K562 (cell line): Measurements from ENCODE around the gene JMJD1C. TPM values are rescaled to one million over a fixed set of nuclear protein-coding genes. Genes with fewer than 3 reads are reported as not detected.

ENCODE experiments used
- ATAC-seq: fragments of 200-7000 bp; cut with Tn5 transposase; 3 replicates; pipeline ENCODE4 v1.9.1; 2020; ENCODE audit warnings: moderate library complexity
- BruUV-seq: library from RNA; stranded (reverse); fragments of 400-500 nt; replicated peaks from 2 replicates; lab custom pipeline; 2021; lab: Mats Ljungman, UMichigan
- CTCF ChIA-PET: fragments of 300-600 bp; formaldehyde crosslinking; extraction: SDS; loops from one replicate; lab custom pipeline; 2021; ENCODE audit warnings: low intra/inter-chr PET ratio; lab: Yijun Ruan, JAX
- POLR2A ChIA-PET: fragments of 300-600, 350-650 bp; sonication (Branson Sonifier 250); formaldehyde crosslinking; extraction: SDS; loops from one replicate; lab custom pipeline; 2021; ENCODE audit warnings: antibody characterized with exemption, inconsistent platforms; lab: Yijun Ruan, JAX
- DNase-seq, 4 experiments: peaks; one replicate each; pipeline versions ENCODE4 v3.0.0 to v3.0.0-alpha.2; 2011 to 2018; ENCODE audit warnings: low spot score in 3 of 4, mixed read lengths in 3 of 4; ENCODE audit errors: extremely low read depth in 1 of 4
- FAIRE-seq: peaks from 2 replicates; lab custom pipeline; 2011; peaks lifted over from hg19 to GRCh38; lab: Jason Lieb, UNC
- H2AFZ ChIP-seq: 2 replicates; pipeline ENCODE4 v1.6.0; 2011; ENCODE audit warnings: low read depth, low read length, control low read depth, inconsistent platforms
- H3K27ac ChIP-seq: fragments of 200-600 bp; 3 replicates; pipeline ENCODE4 v1.8.0; 2011; ENCODE audit warnings: low read depth, mild to moderate bottlenecking, control low read depth, inconsistent platforms, low read length, moderate library complexity, mixed read lengths; ENCODE audit errors: extremely low read depth
- H3K27me3 ChIP-seq, 2 experiments: fragments of 300-600 bp in 1 of 2; 2 replicates in 1 of 2; 3 replicates in 1 of 2; pipeline versions ENCODE4 v1.6.0 to v1.8.0; 2011; ENCODE audit warnings: inconsistent platforms in 2 of 2, low read length in 2 of 2, mild to moderate bottlenecking in 1 of 2, mixed read lengths in 1 of 2, moderate library complexity in 1 of 2; ENCODE audit not compliant: control insufficient read depth in 2 of 2, insufficient read depth in 2 of 2
- H3K36me3 ChIP-seq: fragments of 300-600 bp; 3 replicates; pipeline ENCODE4 v1.8.0; 2011; ENCODE audit warnings: mild to moderate bottlenecking, low read length, inconsistent platforms; ENCODE audit not compliant: control insufficient read depth, insufficient read depth
- H3K4me1 ChIP-seq, 2 experiments: fragments of 200-600 bp in 1 of 2; replicated peaks in 1 of 2; 2 replicates in 1 of 2; 3 replicates in 1 of 2; pipeline versions ENCODE4 v1.5.1 to v1.8.0; 2011; ENCODE audit warnings: inconsistent platforms in 2 of 2, low read length in 2 of 2, mild to moderate bottlenecking in 1 of 2, mixed read lengths in 1 of 2, moderate library complexity in 1 of 2; ENCODE audit not compliant: control insufficient read depth in 2 of 2, insufficient read depth in 2 of 2
- H3K4me2 ChIP-seq: 2 replicates; pipeline ENCODE4 v1.6.1; 2011; ENCODE audit warnings: low read length, control low read depth, inconsistent platforms, mixed read lengths; ENCODE audit not compliant: insufficient read depth
- H3K4me3 ChIP-seq: fragments of 200-600 bp; sonication (generic), shearing (Covaris generic); 2 replicates; pipeline ENCODE4 v1.5.1; 2016; ENCODE audit warnings: control low read depth, inconsistent platforms
- H3K79me2 ChIP-seq: fragments of 200-600 bp; 3 replicates; pipeline ENCODE4 v1.8.0; 2011; ENCODE audit warnings: low read length, inconsistent platforms; ENCODE audit not compliant: control insufficient read depth, insufficient read depth
- H3K9ac ChIP-seq, 2 experiments: 2 replicates each; pipeline versions ENCODE4 v1.6.0 to v1.6.1; 2011; ENCODE audit warnings: low read depth in 2 of 2, low read length in 2 of 2, control low read depth in 1 of 2, inconsistent platforms in 1 of 2, mild to moderate bottlenecking in 1 of 2, mixed read lengths in 1 of 2; ENCODE audit not compliant: insufficient read depth in 1 of 2
- H3K9me1 ChIP-seq: one replicate; pipeline ENCODE4 v1.6.0; 2011; ENCODE audit warnings: inconsistent platforms, mild to moderate bottlenecking, low read length, moderate library complexity; ENCODE audit not compliant: control insufficient read depth, insufficient read depth
- H3K9me3 ChIP-seq: replicated peaks from 2 replicates; pipeline ENCODE4 v1.5.1; 2011; ENCODE audit warnings: low read depth, low read length, inconsistent platforms; ENCODE audit not compliant: control insufficient read depth, insufficient read depth
- H4K20me1 ChIP-seq: replicated peaks from 2 replicates; pipeline ENCODE4 v1.6.1; 2011; ENCODE audit warnings: low read length, inconsistent platforms, mixed read lengths; ENCODE audit not compliant: control insufficient read depth, insufficient read depth
- C11orf30 ChIP-seq: fragments of 450-650 bp; IDR thresholded peaks from 2 replicates; pipeline ENCODE4 v1.6.1; 2016; ENCODE audit warnings: low read depth, mild to moderate bottlenecking
- KLF16 ChIP-seq: IDR thresholded peaks from 2 replicates; pipeline ENCODE4 v1.6.1; 2016; ENCODE audit warnings: antibody characterized with exemption
- MAFF ChIP-seq: IDR thresholded peaks from 2 replicates; pipeline ENCODE4 v1.6.1; 2012; ENCODE audit warnings: low read length, improper control_type of control experiment
- MAFG ChIP-seq: fragments of 450-650 bp; conservative IDR thresholded peaks from 2 replicates; pipeline ENCODE4 v1.6.1; 2016; ENCODE audit warnings: missing genetic modification characterization, missing compliant biosample characterization
- MAFK ChIP-seq: IDR thresholded peaks from 2 replicates; pipeline ENCODE4 v1.6.1; 2011; ENCODE audit warnings: low read length, improper control_type of control experiment
- RAD51 ChIP-seq: fragments of 450-650 bp; IDR thresholded peaks from 2 replicates; pipeline ENCODE4 v1.7.1; 2016; ENCODE audit warnings: low read depth, mild to moderate bottlenecking, borderline replicate concordance
- SMC3 ChIP-seq: conservative IDR thresholded peaks from 2 replicates; pipeline ENCODE4 v1.6.1; 2011; ENCODE audit warnings: low read depth, low read length, improper control_type of control experiment; ENCODE audit not compliant: insufficient read depth
- SREBF2 ChIP-seq: sonication (generic); formaldehyde crosslinking; IDR thresholded peaks from 2 replicates; pipeline ENCODE4 v1.4.0; 2020; ENCODE audit warnings: mild to moderate bottlenecking, missing genetic modification reagents
- ZNF24 ChIP-seq: fragments of 450-650 bp; IDR thresholded peaks from 2 replicates; pipeline ENCODE4 v1.6.1; 2016
- ZNF316 ChIP-seq: fragments of 450-650 bp; IDR thresholded peaks from 2 replicates; pipeline ENCODE4 v1.6.1; 2016
- WGBS: fragments of 100-300 bp; shearing (Covaris generic); methylation state at CpG from one replicate; pipeline ENCODE4 v1.1.6; 2016; ENCODE audit warnings: low coverage, mixed read lengths; ENCODE audit not compliant: insufficient coverage; ENCODE audit errors: missing lambda C conversion rate; 5-methylcytosine and 5-hydroxymethylcytosine counted together
- in situ Hi-C: fragments of 300-500 bp; cut with MboI; formaldehyde crosslinking; loops from 4 replicates; pipeline ENCODE4 v1.15.0; 2018; ENCODE audit warnings: inconsistent platforms, mixed read lengths
- intact Hi-C: fragments of 100-400 bp; cut with micrococcal nuclease; formaldehyde crosslinking; loops from 2 replicates; pipeline ENCODE4 v1.14.2; 2022
- polyA plus RNA-seq, 8 experiments: library from polyadenylated mRNA; depleted of rRNA in 4 of 8; stranded (reverse) in 5 of 8; unstranded in 3 of 8; fragments of >200 nt; fragmentation: Nextera tagmentation in 2 of 8; fragmentation: Illumina TruSeq in 1 of 8; extraction: Ambion mirVana in 2 of 8; extraction: Trizol in 1 of 8; gene quantifications; 2 replicates each; pipeline versions ENCODE4 v1.2.1 to v1.2.3, GENCODE V29; 2011 to 2014; ENCODE audit warnings: inconsistent platforms in 1 of 8, missing spikeins in 1 of 8
- total RNA-seq, 7 experiments: library from RNA; depleted of rRNA in 6 of 7; stranded (reverse); fragments of >200 nt in 6 of 7; fragmentation: Illumina TruSeq in 2 of 7; extraction: Trizol in 2 of 7; gene quantifications; 2 replicates each; pipeline versions ENCODE4 v1.2.1 to v1.2.3, GENCODE V29; 2011 to 2021; ENCODE audit warnings: low replicate concordance in 1 of 7
- TF ChIP-seq, protein P1 (sequence below): fragments of 250-450 bp; sonication (Bioruptor Pico); IDR thresholded peaks from 2 replicates; pipeline ENCODE4 v1.4.0; 2020; ENCODE audit warnings: mild to moderate bottlenecking, moderate library complexity, borderline replicate concordance
- TF ChIP-seq, protein P2 (sequence below): fragments of 450-650 bp; conservative IDR thresholded peaks from 2 replicates; pipeline ENCODE4 v1.6.1; 2016; ENCODE audit warnings: missing genetic modification characterization, low read depth, mild to moderate bottlenecking, control low read depth, missing compliant biosample characterization
- TF ChIP-seq, protein P3 (sequence below): fragments of 450-650 bp; IDR thresholded peaks from 2 replicates; pipeline ENCODE4 v1.6.1; 2016; ENCODE audit warnings: low read depth, mild to moderate bottlenecking, moderate library complexity

The JMJD1C gene
- total and polyA plus RNA-seq, 9 of the 15 experiments (the other 6 are each of a cell fraction or from before 2014, with no cell fraction given), result 25.3 to 68.0 (median 47.2) TPM

DNA sequence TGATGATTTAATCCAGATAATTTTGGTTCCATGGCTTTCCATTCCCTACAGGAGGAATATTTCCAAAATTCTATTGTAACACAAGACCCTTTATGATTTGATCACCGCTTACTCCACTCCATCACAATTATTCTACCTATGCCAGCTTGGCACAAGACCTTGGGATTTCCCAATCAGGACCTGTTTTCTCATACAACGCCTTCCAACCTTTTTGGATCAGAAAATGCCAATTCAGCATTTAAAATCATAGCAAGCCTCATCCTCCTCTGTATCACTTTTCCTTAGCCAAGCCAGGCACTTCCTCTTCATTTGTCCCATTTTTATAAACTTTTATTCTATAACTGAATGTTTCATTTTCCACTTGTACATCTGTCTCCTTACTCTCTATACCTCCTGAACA, 100.9 kb downstream of the JMJD1C start:
- no peak overlapping the region for H3K4me2 ChIP-seq
- no peak overlapping the region for H2AFZ ChIP-seq
- H3K9me3 ChIP-seq, result no peaks in the 10 kb centered on the region
- no peaks in the 10 kb centered on the region for H3K9me1 ChIP-seq
- peaks cover 5% of the 10 kb centered on the region; the same call in 2 of the 3 replicates for H3K79me2 ChIP-seq
- ChIA-PET CTCF (no interaction called here), POLR2A (interaction anchor here (0.6 to 1.0 kb wide), 3 partner anchors 13 to 157 kb away, joined by 3 read pairs; no protein-coding TSS in a partner anchor)
- H3K4me1 ChIP-seq, result peaks cover 0 to 4% of the 10 kb centered on the region in 2 experiments; a peak in 1 of 5 replicates
- ATAC-seq, result no peak
- H3K9ac ChIP-seq, result no peak overlapping the region
- TSS peak; percentile 26 for BruUV-seq
- H3K36me3 ChIP-seq, result no peaks in the 10 kb centered on the region
- 97% methylated on average over 2 of the region's 2 CpGs for WGBS
- intact Hi-C loops (no loop called here), in situ Hi-C loops (no loop called here)
- FAIRE-seq, result no peak
- no peak overlapping the region for H3K27ac ChIP-seq
- H3K4me3 ChIP-seq, result no peak overlapping the region
- TF ChIP-seq MAFF (peak; percentile 97), MAFG (peak; percentile 93), KLF16 (no peak), MAFK (peak; percentile 97), SREBF2 (CRISPR knock-in tag) (no peak), C11orf30 (peak; percentile 94), ZNF316 (peak; percentile 96)
- DNase-seq, result no peak
- no peaks in the 10 kb centered on the region for H4K20me1 ChIP-seq
- H3K27me3 ChIP-seq, result no peaks in the 10 kb centered on the region

DNA sequence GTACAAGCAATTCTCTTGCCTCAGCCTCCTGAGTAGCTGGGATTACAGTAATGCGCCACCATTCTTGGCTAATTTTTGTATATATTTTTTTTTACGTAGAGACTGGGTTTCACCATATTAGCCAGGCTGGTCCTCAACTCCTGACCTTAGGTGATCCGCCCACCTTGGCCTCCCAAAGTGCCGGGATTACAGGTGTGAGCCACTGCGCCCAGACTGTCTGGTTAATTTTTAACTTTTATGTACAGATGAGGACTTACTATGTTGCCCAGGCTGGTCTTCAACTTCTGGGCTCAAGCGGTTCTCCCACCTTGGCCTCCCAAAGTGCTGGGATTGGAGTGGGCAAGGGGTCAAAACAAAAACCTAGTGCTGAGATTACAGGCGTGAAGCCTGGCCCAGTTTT, 101.8 kb downstream of the JMJD1C start:
- no peaks in the 10 kb centered on the region for H3K9me3 ChIP-seq
- ATAC-seq, result no peak
- BruUV-seq, result no TSS peak
- no peaks in the 10 kb centered on the region for H3K27me3 ChIP-seq
- DNase-seq, result no peak
- ChIA-PET CTCF (no interaction called here), POLR2A (interaction anchor here (0.9 to 1.0 kb wide), 2 partner anchors 10 to 12 kb away, joined by 3 to 4 read pairs; no protein-coding TSS in a partner anchor)
- H3K27ac ChIP-seq, result no peak overlapping the region
- no peak overlapping the region for H3K4me3 ChIP-seq
- H2AFZ ChIP-seq, result no peak overlapping the region
- TF ChIP-seq ZNF24 (no peak), SMC3 (no peak), RAD51 (no peak)
- TF ChIP-seq, protein P1, sequence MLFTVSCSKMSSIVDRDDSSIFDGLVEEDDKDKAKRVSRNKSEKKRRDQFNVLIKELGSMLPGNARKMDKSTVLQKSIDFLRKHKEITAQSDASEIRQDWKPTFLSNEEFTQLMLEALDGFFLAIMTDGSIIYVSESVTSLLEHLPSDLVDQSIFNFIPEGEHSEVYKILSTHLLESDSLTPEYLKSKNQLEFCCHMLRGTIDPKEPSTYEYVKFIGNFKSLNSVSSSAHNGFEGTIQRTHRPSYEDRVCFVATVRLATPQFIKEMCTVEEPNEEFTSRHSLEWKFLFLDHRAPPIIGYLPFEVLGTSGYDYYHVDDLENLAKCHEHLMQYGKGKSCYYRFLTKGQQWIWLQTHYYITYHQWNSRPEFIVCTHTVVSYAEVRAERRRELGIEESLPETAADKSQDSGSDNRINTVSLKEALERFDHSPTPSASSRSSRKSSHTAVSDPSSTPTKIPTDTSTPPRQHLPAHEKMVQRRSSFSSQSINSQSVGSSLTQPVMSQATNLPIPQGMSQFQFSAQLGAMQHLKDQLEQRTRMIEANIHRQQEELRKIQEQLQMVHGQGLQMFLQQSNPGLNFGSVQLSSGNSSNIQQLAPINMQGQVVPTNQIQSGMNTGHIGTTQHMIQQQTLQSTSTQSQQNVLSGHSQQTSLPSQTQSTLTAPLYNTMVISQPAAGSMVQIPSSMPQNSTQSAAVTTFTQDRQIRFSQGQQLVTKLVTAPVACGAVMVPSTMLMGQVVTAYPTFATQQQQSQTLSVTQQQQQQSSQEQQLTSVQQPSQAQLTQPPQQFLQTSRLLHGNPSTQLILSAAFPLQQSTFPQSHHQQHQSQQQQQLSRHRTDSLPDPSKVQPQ (CRISPR knock-in tag), result no peak
- TF ChIP-seq, protein P2, sequence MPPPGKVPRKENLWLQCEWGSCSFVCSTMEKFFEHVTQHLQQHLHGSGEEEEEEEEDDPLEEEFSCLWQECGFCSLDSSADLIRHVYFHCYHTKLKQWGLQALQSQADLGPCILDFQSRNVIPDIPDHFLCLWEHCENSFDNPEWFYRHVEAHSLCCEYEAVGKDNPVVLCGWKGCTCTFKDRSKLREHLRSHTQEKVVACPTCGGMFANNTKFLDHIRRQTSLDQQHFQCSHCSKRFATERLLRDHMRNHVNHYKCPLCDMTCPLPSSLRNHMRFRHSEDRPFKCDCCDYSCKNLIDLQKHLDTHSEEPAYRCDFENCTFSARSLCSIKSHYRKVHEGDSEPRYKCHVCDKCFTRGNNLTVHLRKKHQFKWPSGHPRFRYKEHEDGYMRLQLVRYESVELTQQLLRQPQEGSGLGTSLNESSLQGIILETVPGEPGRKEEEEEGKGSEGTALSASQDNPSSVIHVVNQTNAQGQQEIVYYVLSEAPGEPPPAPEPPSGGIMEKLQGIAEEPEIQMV (tag), result no peak
- TF ChIP-seq, protein P3, sequence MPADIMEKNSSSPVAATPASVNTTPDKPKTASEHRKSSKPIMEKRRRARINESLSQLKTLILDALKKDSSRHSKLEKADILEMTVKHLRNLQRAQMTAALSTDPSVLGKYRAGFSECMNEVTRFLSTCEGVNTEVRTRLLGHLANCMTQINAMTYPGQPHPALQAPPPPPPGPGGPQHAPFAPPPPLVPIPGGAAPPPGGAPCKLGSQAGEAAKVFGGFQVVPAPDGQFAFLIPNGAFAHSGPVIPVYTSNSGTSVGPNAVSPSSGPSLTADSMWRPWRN, result no peak
- intact Hi-C loops, result no loop called here
- H3K4me2 ChIP-seq, result no peak overlapping the region
- in situ Hi-C loops, result no loop called here
- peaks cover 5% of the 10 kb centered on the region; the same call in 2 of the 3 replicates for H3K79me2 ChIP-seq
- H3K9me1 ChIP-seq, result no peaks in the 10 kb centered on the region
- H3K4me1 ChIP-seq, result peaks cover 0 to 4% of the 10 kb centered on the region in 2 experiments; a peak in 1 of 5 replicates
- H3K36me3 ChIP-seq, result no peaks in the 10 kb centered on the region
- 93% methylated on average over 7 of the region's 7 CpGs for WGBS
- no peaks in the 10 kb centered on the region for H4K20me1 ChIP-seq
- no peak for FAIRE-seq
- no peak overlapping the region for H3K9ac ChIP-seq
